A673 (cell line): Measurements from ENCODE around the gene TEK. TPM values are rescaled to one million over a fixed set of nuclear protein-coding genes. Genes with fewer than 3 reads are reported as not detected.

Source experiments
- BruUV-seq: library from RNA; stranded (reverse); fragments of 400-500 nt; replicated peaks from 2 replicates; lab custom pipeline; 2021; lab: Mats Ljungman, UMichigan
- CTCF ChIA-PET: fragments of 300-600 bp; sonication (Branson Sonifier 250); formaldehyde crosslinking; loops from one replicate; lab custom pipeline; 2022; ENCODE audit warnings: antibody characterized with exemption; lab: Charles Lee
- POLR2A ChIA-PET: fragments of 300-600 bp; sonication (Branson Sonifier 250); formaldehyde crosslinking; loops from one replicate; lab custom pipeline; 2022; ENCODE audit warnings: antibody characterized with exemption; ENCODE audit not compliant: low non-redundant PET; lab: Charles Lee
- DNase-seq: peaks from one replicate; pipeline ENCODE4 v3.0.0-alpha.2; 2015; ENCODE audit warnings: low spot score
- H3K27ac ChIP-seq: fragments of 200-600 bp; sonication (generic); 2 replicates; pipeline ENCODE4 v1.5.1; 2016; ENCODE audit warnings: mixed run types, low read depth, mild to moderate bottlenecking, mixed read lengths, antibody characterized with exemption, low read length; ENCODE audit not compliant: poor library complexity, severe bottlenecking
- H3K27me3 ChIP-seq: fragments of 200-600 bp; sonication (generic); replicated peaks from 2 replicates; pipeline ENCODE4 v1.6.1; 2017; ENCODE audit warnings: mixed run types, low read depth, mild to moderate bottlenecking, mixed read lengths, antibody characterized with exemption, low read length; ENCODE audit not compliant: insufficient read depth, poor library complexity
- H3K36me3 ChIP-seq: fragments of 200-600 bp; sonication (generic); 2 replicates; pipeline ENCODE4 v1.6.1; 2016; ENCODE audit warnings: mixed run types, mild to moderate bottlenecking, mixed read lengths, antibody characterized with exemption, low read length; ENCODE audit not compliant: insufficient read depth, poor library complexity, severe bottlenecking
- H3K4me1 ChIP-seq: fragments of 200-600 bp; sonication (generic); 2 replicates; pipeline ENCODE4 v1.6.1; 2017; ENCODE audit warnings: mixed run types, mild to moderate bottlenecking, mixed read lengths, antibody characterized with exemption, low read length; ENCODE audit not compliant: insufficient read depth, poor library complexity, severe bottlenecking
- H3K4me3 ChIP-seq: fragments of 200-600 bp; sonication (generic); 2 replicates; pipeline ENCODE4 v1.5.1; 2016; ENCODE audit warnings: low read depth, mixed run types, mild to moderate bottlenecking, mixed read lengths, low read length; ENCODE audit not compliant: poor library complexity, severe bottlenecking
- H3K9me3 ChIP-seq: fragments of 200-600 bp; sonication (generic); 2 replicates; pipeline ENCODE4 v1.6.1; 2016; ENCODE audit warnings: mixed run types, low read depth, mild to moderate bottlenecking, mixed read lengths, antibody characterized with exemption, low read length; ENCODE audit not compliant: poor library complexity, severe bottlenecking
- EZH2 ChIP-seq: fragments of 200-600 bp; sonication (generic); IDR thresholded peaks from 2 replicates; pipeline ENCODE4 v1.6.1; 2017; ENCODE audit warnings: borderline replicate concordance, low read depth, mild to moderate bottlenecking, mixed read lengths, antibody characterized with exemption, low read length; ENCODE audit not compliant: poor library complexity, severe bottlenecking
- intact Hi-C: fragments of 100-400 bp; cut with micrococcal nuclease; formaldehyde crosslinking; loops from one replicate; pipeline ENCODE4 v1.10.0; 2022; ENCODE audit not compliant: unreplicated experiment
- total RNA-seq: library from RNA; stranded (reverse); gene quantifications from 2 replicates; pipeline ENCODE4 v1.2.3, GENCODE V29; 2021
- TF ChIP-seq, protein P1 (sequence below): fragments of 300-800, 200-600 bp; sonication (generic); conservative IDR thresholded peaks from 2 replicates; pipeline ENCODE4 v1.5.1; 2017; ENCODE audit warnings: low read depth, mild to moderate bottlenecking, antibody characterized with exemption, low read length, moderate library complexity, mixed read lengths

TEK gene
- total RNA-seq, 1 experiment from 2014 or later, result not detected

DNA sequence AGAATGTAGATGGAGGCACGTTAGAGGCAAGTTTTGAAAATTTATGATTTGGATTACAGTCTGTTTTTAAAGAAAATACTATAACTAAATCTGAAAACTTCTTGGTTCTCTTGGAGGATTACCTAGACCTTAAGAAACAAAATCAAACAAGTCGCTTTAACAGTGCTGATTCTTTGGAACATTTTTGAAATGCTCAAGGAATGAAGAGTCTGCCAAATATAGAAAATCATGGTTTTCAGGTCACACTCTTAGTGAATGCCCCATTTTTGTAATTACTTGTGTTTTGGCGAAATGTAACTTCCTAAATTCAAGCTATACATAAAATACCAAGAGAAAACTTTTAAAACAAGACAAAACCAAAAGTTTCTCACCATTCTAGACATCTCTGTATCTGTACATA, 94.8 kb downstream of the TEK start:
- intact Hi-C loops, result no loop called here
- H3K36me3 ChIP-seq, result no peaks in the 10 kb centered on the region
- ChIA-PET POLR2A (no interaction called here), CTCF (no interaction called here)
- no peak for DNase-seq
- no TSS peak for BruUV-seq
- no peak overlapping the region for H3K4me3 ChIP-seq
- H3K27me3 ChIP-seq, result no peaks in the 10 kb centered on the region
- H3K9me3 ChIP-seq, result no peaks in the 10 kb centered on the region
- H3K4me1 ChIP-seq, result no peaks in the 10 kb centered on the region
- H3K27ac ChIP-seq, result no peak overlapping the region
- no peak for TF ChIP-seq EZH2
- TF ChIP-seq, protein P1, sequence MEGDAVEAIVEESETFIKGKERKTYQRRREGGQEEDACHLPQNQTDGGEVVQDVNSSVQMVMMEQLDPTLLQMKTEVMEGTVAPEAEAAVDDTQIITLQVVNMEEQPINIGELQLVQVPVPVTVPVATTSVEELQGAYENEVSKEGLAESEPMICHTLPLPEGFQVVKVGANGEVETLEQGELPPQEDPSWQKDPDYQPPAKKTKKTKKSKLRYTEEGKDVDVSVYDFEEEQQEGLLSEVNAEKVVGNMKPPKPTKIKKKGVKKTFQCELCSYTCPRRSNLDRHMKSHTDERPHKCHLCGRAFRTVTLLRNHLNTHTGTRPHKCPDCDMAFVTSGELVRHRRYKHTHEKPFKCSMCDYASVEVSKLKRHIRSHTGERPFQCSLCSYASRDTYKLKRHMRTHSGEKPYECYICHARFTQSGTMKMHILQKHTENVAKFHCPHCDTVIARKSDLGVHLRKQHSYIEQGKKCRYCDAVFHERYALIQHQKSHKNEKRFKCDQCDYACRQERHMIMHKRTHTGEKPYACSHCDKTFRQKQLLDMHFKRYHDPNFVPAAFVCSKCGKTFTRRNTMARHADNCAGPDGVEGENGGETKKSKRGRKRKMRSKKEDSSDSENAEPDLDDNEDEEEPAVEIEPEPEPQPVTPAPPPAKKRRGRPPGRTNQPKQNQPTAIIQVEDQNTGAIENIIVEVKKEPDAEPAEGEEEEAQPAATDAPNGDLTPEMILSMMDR, result no peak

DNA sequence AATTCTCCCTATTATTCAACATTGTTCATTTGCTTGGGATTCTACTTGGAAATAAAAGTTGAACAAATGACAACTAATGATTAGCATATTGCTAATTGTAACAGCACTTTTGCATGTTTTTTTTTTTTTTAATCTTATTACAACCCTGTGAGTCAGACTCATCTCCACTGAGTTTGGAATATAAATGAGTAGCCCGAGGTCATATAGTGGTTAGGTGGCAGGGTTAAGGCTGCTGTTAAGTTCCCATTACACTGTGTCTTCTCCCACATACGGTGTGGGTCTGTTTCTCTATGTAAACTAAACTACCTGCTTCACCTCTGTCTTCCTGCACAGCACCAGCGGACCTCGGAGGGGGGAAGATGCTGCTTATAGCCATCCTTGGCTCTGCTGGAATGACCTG, 95.6 kb downstream of the TEK start:
- Histone ChIP-seq H3K4me3 (no peak overlapping the region), H3K36me3 (no peaks in the 10 kb centered on the region), H3K27me3 (no peaks in the 10 kb centered on the region), H3K4me1 (no peaks in the 10 kb centered on the region), H3K27ac (no peak overlapping the region), H3K9me3 (no peaks in the 10 kb centered on the region)
- CTCF ChIA-PET, result no interaction called here
- no TSS peak for BruUV-seq
- intact Hi-C loops, result no loop called here
- TF ChIP-seq, protein P1, result no peak
- TF ChIP-seq EZH2, result no peak
- POLR2A ChIA-PET, result no interaction called here
- DNase-seq, result peak; percentile 1

DNA sequence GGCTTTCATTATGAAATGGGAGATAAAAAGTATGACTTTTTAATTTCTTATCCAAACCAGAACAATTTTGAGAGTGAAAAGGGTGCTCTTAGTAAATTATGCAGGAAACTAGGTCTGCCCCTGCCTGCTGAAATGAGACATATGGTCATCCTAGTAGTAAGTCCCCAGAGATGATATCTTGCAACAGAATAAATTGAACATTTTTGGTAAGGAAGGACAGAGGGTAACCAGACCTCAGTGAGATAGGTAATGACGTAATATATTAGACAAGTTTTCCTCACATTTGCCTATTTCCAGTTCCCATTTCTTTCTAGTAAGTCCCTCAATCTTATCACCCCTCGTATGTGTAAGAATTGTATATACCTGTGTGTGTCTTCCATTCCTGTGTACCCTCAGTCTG, 96.2 kb downstream of the TEK start:
- no TSS peak for BruUV-seq
- POLR2A ChIA-PET, result no interaction called here
- TF ChIP-seq EZH2, result no peak
- TF ChIP-seq, protein P1, result no peak
- Histone ChIP-seq H3K4me1 (no peaks in the 10 kb centered on the region), H3K9me3 (no peaks in the 10 kb centered on the region), H3K4me3 (no peak overlapping the region), H3K36me3 (no peaks in the 10 kb centered on the region), H3K27ac (no peak overlapping the region), H3K27me3 (no peaks in the 10 kb centered on the region)
- intact Hi-C loops, result no loop called here
- CTCF ChIA-PET, result no interaction called here
- DNase-seq, result no peak
